ENCODE data around the gene PMM1. TPM values are rescaled to one million over a fixed set of nuclear protein-coding genes. Genes with fewer than 3 reads are reported as not detected.

PMM1 gene
- total and polyA plus RNA-seq, 2 experiments from 2014 or later, result 29.4 to 78.2 TPM

DNA sequence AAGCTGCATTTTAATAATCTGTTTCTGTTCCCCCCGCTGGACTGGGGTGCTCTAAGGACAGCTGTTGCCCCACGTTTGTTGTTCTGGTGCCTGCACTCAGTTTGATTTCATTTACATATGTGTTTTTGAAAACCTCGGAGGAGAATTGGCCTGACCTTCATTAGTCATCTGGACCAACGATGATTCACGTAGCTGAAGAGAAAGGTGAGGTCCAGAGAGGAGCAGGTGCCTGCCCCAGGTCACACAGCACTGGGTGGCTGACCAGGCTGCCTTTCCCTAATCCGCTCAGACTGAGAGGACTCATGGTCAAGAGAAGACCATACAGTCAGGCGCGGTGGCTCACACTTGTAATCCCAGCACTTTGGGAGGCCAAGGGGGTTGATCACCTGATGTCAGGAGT lies 25.1 kb downstream of the PMM1 start:
- WGBS, 2 experiments (ENCODE audit: low coverage in 1 of 2, low lambda C conversion rate in 2 of 2, missing lambda C conversion rate in 2 of 2), result 69 to 73% methylated on average over 8 of the region's 8 CpGs

GRCh38 chr22:41563051-41563711 lies 26.5 kb downstream of the PMM1 start:
- peaks cover 21% of the 10 kb centered on the region for H3K4me1 ChIP-seq (ENCODE audit: insufficient read depth)
- H3K27me3 ChIP-seq (replicated peaks; ENCODE audit: insufficient read depth), result no peaks in the 10 kb centered on the region
- peak overlapping the region; percentile 50; the same call in 1 of the 2 replicates for H2AFZ ChIP-seq
- H3K9me3 ChIP-seq (ENCODE audit: low read depth), result no peaks in the 10 kb centered on the region
- peak; percentile 85 for DNase-seq
- no peak for TF ChIP-seq EZH2phosphoT487 (IDR thresholded peaks at IDR 0.05; ENCODE audit: insufficient read depth, low read depth)
- TF ChIP-seq EZH2 (IDR thresholded peaks at IDR 0.05; ENCODE audit: insufficient read depth, poor library complexity, severe bottlenecking), result no peak
- no peak overlapping the region for H3K9ac ChIP-seq
- H3K9me2 ChIP-seq (ENCODE audit: insufficient read depth), result no peaks in the 10 kb centered on the region
- no peaks in the 10 kb centered on the region for H4K20me1 ChIP-seq (ENCODE audit: insufficient read depth)
- no peak overlapping the region for H3K4me3 ChIP-seq
- H3K4me2 ChIP-seq (ENCODE audit: unreplicated experiment), result peak overlapping the region; percentile 63
- 47 to 51% methylated on average over 10 of the region's 10 CpGs for WGBS, 2 experiments (ENCODE audit: low coverage in 1 of 2, low lambda C conversion rate in 2 of 2, missing lambda C conversion rate in 2 of 2)
- no peak overlapping the region for H3K27ac ChIP-seq
- H3K79me2 ChIP-seq (ENCODE audit: insufficient read depth), result no peaks in the 10 kb centered on the region
- H3K36me3 ChIP-seq (ENCODE audit: low read depth), result no peaks in the 10 kb centered on the region
- H3F3A ChIP-seq (ENCODE audit: insufficient read depth), result peaks cover 9% of the 10 kb centered on the region
- in situ Hi-C loops (cut with MboI), result no loop called here

More for the DNA sequence above, 25.1 kb downstream of the PMM1 start:
- no peak overlapping the region for H3K4me3 ChIP-seq
- in situ Hi-C loops (cut with MboI), result no loop called here
- peak overlapping the region; percentile 60; the same call in 1 of the 2 replicates for H3K27ac ChIP-seq
- no peaks in the 10 kb centered on the region for H3K9me2 ChIP-seq (ENCODE audit: insufficient read depth)
- no peaks in the 10 kb centered on the region for H3K36me3 ChIP-seq (ENCODE audit: low read depth)
- no peaks in the 10 kb centered on the region for H3K27me3 ChIP-seq (replicated peaks; ENCODE audit: insufficient read depth)
- H3K9me3 ChIP-seq (ENCODE audit: low read depth), result no peaks in the 10 kb centered on the region
- H3K79me2 ChIP-seq (ENCODE audit: insufficient read depth), result no peaks in the 10 kb centered on the region
- no peaks in the 10 kb centered on the region for H4K20me1 ChIP-seq (ENCODE audit: insufficient read depth)
- H3K9ac ChIP-seq, result no peak overlapping the region
- peaks cover 21% of the 10 kb centered on the region for H3K4me1 ChIP-seq (ENCODE audit: insufficient read depth)
- DNase-seq, result no peak
- peaks cover 9% of the 10 kb centered on the region for H3F3A ChIP-seq (ENCODE audit: insufficient read depth)
- no peak for TF ChIP-seq EZH2phosphoT487 (IDR thresholded peaks at IDR 0.05; ENCODE audit: insufficient read depth, low read depth)
- TF ChIP-seq EZH2 (IDR thresholded peaks at IDR 0.05; ENCODE audit: insufficient read depth, poor library complexity, severe bottlenecking), result no peak
- no peak overlapping the region for H3K4me2 ChIP-seq (ENCODE audit: unreplicated experiment)
- H2AFZ ChIP-seq, result no peak overlapping the region

GRCh38 chr22:41562461-41562860 lies 27.2 kb downstream of the PMM1 start:
- Histone ChIP-seq H3K9me2 (ENCODE audit: insufficient read depth) (no peaks in the 10 kb centered on the region), H3K36me3 (ENCODE audit: low read depth) (no peaks in the 10 kb centered on the region), H4K20me1 (ENCODE audit: insufficient read depth) (no peaks in the 10 kb centered on the region), H2AFZ (no peak overlapping the region), H3K79me2 (ENCODE audit: insufficient read depth) (no peaks in the 10 kb centered on the region), H3K9me3 (ENCODE audit: low read depth) (no peaks in the 10 kb centered on the region), H3K27ac (no peak overlapping the region), H3F3A (ENCODE audit: insufficient read depth) (peaks cover 9% of the 10 kb centered on the region), H3K4me1 (ENCODE audit: insufficient read depth) (peaks cover 27% of the 10 kb centered on the region), H3K9ac (no peak overlapping the region), H3K4me2 (ENCODE audit: unreplicated experiment) (no peak overlapping the region), H3K4me3 (no peak overlapping the region), H3K27me3 (replicated peaks; ENCODE audit: insufficient read depth) (no peaks in the 10 kb centered on the region)
- DNase-seq, result no peak
- TF ChIP-seq EZH2 (IDR thresholded peaks at IDR 0.05; ENCODE audit: insufficient read depth, poor library complexity, severe bottlenecking) (no peak), EZH2phosphoT487 (IDR thresholded peaks at IDR 0.05; ENCODE audit: insufficient read depth, low read depth) (no peak)
- in situ Hi-C loops (cut with MboI), result no loop called here
- WGBS, 2 experiments (ENCODE audit: low coverage in 1 of 2, low lambda C conversion rate in 2 of 2, missing lambda C conversion rate in 2 of 2), result 95 to 98% methylated on average over 4 of the region's 4 CpGs

- Histone ChIP-seq H2AFZ (no peak overlapping the region), H3K4me1 (ENCODE audit: insufficient read depth) (peaks cover 32% of the 10 kb centered on the region), H3K4me3 (no peak overlapping the region), H3K9me2 (ENCODE audit: insufficient read depth) (no peaks in the 10 kb centered on the region), H3K9me3 (ENCODE audit: low read depth) (no peaks in the 10 kb centered on the region), H3K79me2 (ENCODE audit: insufficient read depth) (no peaks in the 10 kb centered on the region), H4K20me1 (ENCODE audit: insufficient read depth) (no peaks in the 10 kb centered on the region), H3K36me3 (ENCODE audit: low read depth) (no peaks in the 10 kb centered on the region), H3K27me3 (replicated peaks; ENCODE audit: insufficient read depth) (no peaks in the 10 kb centered on the region), H3K4me2 (ENCODE audit: unreplicated experiment) (no peak overlapping the region), H3F3A (ENCODE audit: insufficient read depth) (peaks cover 13% of the 10 kb centered on the region), H3K27ac (no peak overlapping the region), H3K9ac (no peak overlapping the region)
- 98% methylated on average over 5 of the region's 5 CpGs for WGBS, 2 experiments (ENCODE audit: low coverage in 1 of 2, low lambda C conversion rate in 2 of 2, missing lambda C conversion rate in 2 of 2)
- DNase-seq, result no peak
- TF ChIP-seq EZH2phosphoT487 (IDR thresholded peaks at IDR 0.05; ENCODE audit: insufficient read depth, low read depth) (no peak), EZH2 (IDR thresholded peaks at IDR 0.05; ENCODE audit: insufficient read depth, poor library complexity, severe bottlenecking) (no peak)
- in situ Hi-C loops (cut with MboI), result no loop called here
Measured at GRCh38 chr22:41561788-41562187, 27.9 kb downstream of the PMM1 start.

All from GM23248 (cell line).